ENCODE results near the gene PRPSAP1. TPM values are rescaled to one million over a fixed set of nuclear protein-coding genes. Genes with fewer than 3 reads are reported as not detected.

PRPSAP1 gene
- total RNA-seq, 2 experiments from 2014 or later: 30.1 to 33.3 TPM

GRCh38 chr17:76277300-76278267, 76.1 kb downstream of the PRPSAP1 start:
- Mint-ChIP-seq H3K27me3 (ENCODE audit: low read depth) (no peaks in the 10 kb centered on the region), H3K4me3 (no peak overlapping the region), H3K4me1 (ENCODE audit: low read depth) (peaks cover 43% of the 10 kb centered on the region), H3K27ac (peak overlapping the region; percentile 58), H3K36me3 (ENCODE audit: low read depth) (no peaks in the 10 kb centered on the region), H3K9me3 (no peaks in the 10 kb centered on the region)
- intact Hi-C loops (cut with micrococcal nuclease): no loop called here
- no peak for DNase-seq
- CTCF ChIA-PET: interaction anchor here (0.6 to 6.6 kb wide), 6 partner anchors 32 to 482 kb away, joined by 3 to 243 read pairs (median 17); partner anchors contain the start of gene FOXJ1

DNA sequence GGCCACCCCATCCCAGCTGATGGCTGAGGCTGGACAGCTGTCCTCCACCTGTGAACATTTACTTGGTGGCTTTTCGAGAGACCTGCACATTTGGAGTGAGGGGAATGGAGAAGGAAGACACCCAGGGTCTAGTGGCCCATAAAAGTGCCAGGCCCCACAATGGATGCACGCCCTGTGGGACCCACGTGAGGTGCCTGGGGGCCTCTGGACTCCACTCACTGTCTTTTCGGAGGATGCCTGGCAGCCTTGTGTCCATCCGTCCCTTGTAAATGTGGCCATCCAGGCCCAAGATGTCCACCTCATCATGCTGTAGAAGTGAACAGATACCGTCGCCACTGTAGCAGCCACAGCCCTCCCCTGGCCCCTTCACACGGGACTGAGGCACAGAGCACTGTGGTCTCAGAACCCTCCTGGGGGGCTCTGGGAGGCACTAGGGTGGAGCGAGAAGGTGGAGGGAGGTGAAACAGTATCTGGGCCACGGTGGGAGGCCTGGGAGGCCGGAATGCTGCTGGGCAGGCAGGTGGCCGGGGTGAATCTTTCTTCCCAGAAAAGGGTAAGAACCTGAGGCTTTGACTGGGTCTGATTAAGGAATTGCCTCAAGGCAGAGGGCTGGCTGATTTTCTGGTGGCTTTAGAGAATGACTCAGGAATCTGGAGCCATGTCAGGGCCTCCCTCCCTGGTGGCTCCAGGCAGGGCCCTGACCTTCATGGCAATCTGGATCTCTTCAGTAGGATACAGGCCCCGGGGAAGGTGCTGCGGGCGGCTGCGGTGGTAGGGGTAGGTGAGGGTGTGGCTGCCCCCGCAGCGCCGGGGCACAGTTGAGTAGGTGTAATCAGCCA, 77.0 kb downstream of the PRPSAP1 start:
- CTCF ChIA-PET: interaction anchor here (0.9 to 6.6 kb wide), 4 partner anchors 95 to 157 kb away, joined by 3 to 243 read pairs (median 6); no protein-coding TSS in a partner anchor

GRCh38 chr17:76276069-76276431, 77.7 kb downstream of the PRPSAP1 start:
- Mint-ChIP-seq H3K9me3 (no peaks in the 10 kb centered on the region), H3K27me3 (ENCODE audit: low read depth) (no peaks in the 10 kb centered on the region), H3K27ac (peak overlapping the region; percentile 59), H3K4me3 (no peak overlapping the region), H3K36me3 (ENCODE audit: low read depth) (peaks cover 7% of the 10 kb centered on the region), H3K4me1 (ENCODE audit: low read depth) (peaks cover 56% of the 10 kb centered on the region)
- intact Hi-C loops (cut with micrococcal nuclease): no loop called here
- DNase-seq: no peak
- CTCF ChIA-PET: interaction anchor here (0.9 to 2.1 kb wide), 3 partner anchors 94 to 156 kb away, joined by 3 to 7 read pairs (median 5); no protein-coding TSS in a partner anchor

More for the DNA sequence above, 77.0 kb downstream of the PRPSAP1 start:
- H3K36me3 Mint-ChIP-seq (ENCODE audit: low read depth): peaks cover under 1% of the 10 kb centered on the region
- intact Hi-C loops (cut with micrococcal nuclease): no loop called here
- H3K27me3 Mint-ChIP-seq (ENCODE audit: low read depth): no peaks in the 10 kb centered on the region
- peaks cover 49% of the 10 kb centered on the region for H3K4me1 Mint-ChIP-seq (ENCODE audit: low read depth)
- H3K9me3 Mint-ChIP-seq: no peaks in the 10 kb centered on the region
- H3K4me3 Mint-ChIP-seq: no peak overlapping the region
- H3K27ac Mint-ChIP-seq: peak overlapping the region; percentile 58
- DNase-seq: no peak

GRCh38 chr17:76275382-76276068, 78.2 kb downstream of the PRPSAP1 start:
- Mint-ChIP-seq H3K27me3 (ENCODE audit: low read depth) (no peaks in the 10 kb centered on the region), H3K9me3 (no peaks in the 10 kb centered on the region), H3K4me3 (no peak overlapping the region), H3K36me3 (ENCODE audit: low read depth) (peaks cover 12% of the 10 kb centered on the region), H3K27ac (no peak overlapping the region), H3K4me1 (ENCODE audit: low read depth) (peaks cover 60% of the 10 kb centered on the region)
- intact Hi-C loops (cut with micrococcal nuclease): no loop called here
- DNase-seq: no peak
- CTCF ChIA-PET: interaction anchor here (0.7 to 2.1 kb wide), 7 partner anchors 9 to 261 kb away, joined by 3 to 7 read pairs (median 5); no protein-coding TSS in a partner anchor

DNA sequence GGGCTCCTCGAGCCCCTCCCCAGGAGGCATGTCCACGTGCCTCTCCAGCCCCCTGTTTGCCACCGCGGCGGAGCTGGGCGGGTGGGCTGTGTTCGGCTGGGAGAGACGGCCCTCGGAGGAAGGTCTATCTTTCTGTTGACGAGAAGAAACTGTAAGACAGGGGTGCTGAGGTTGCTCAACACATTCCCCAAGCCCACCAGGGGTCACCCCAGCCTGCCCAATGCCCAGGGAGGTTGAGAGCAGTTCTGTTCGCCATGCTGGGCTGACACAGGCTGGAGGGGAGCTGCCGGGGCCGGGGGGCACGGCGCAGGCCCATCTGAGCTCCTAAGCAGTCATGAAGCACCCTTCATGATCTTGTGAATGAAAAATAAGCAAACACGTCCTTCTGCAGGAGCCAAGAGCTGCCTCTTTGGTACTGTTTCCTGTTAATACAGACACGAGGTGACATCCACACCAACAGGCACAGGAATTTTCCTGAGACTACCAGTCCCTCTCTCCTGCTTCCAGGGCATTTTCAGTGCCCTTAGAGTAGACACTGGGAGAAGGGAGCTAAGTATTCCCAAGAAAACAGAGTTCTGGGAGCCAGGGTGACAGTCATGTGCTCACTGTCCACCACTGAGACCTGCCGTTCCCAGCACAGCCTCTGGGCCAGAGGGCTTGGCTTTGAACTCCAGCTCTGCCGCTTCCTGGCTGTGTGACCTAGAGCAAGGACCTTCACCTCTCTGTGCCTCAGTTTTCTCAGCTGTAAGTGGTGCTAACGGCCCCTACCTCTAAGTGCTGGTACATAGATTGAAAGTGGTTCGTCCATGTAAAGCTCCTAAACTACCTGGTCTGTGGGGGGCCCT, 79.4 kb downstream of the PRPSAP1 start:
- no peaks in the 10 kb centered on the region for H3K9me3 Mint-ChIP-seq
- H3K36me3 Mint-ChIP-seq (ENCODE audit: low read depth): peaks cover 20% of the 10 kb centered on the region
- no peak for DNase-seq
- peak overlapping the region; percentile 91 for H3K27ac Mint-ChIP-seq
- intact Hi-C loops (cut with micrococcal nuclease): no loop called here
- peaks cover 69% of the 10 kb centered on the region for H3K4me1 Mint-ChIP-seq (ENCODE audit: low read depth)
- no peak overlapping the region for H3K4me3 Mint-ChIP-seq
- CTCF ChIA-PET: interaction anchor here (0.5 to 2.1 kb wide), 14 partner anchors 10 to 266 kb away, joined by 3 to 7 read pairs (median 3); no protein-coding TSS in a partner anchor
- H3K27me3 Mint-ChIP-seq (ENCODE audit: low read depth): no peaks in the 10 kb centered on the region

GRCh38 chr17:76273445-76274111, 80.1 kb downstream of the PRPSAP1 start:
- CTCF ChIA-PET: interaction anchor here (0.8 to 1.9 kb wide), 10 partner anchors 10 to 265 kb away, joined by 3 to 7 read pairs (median 3); no protein-coding TSS in a partner anchor
- Mint-ChIP-seq H3K4me3 (peak overlapping the region; percentile 79), H3K36me3 (ENCODE audit: low read depth) (peaks cover 28% of the 10 kb centered on the region), H3K9me3 (no peaks in the 10 kb centered on the region), H3K4me1 (ENCODE audit: low read depth) (peaks cover 74% of the 10 kb centered on the region), H3K27me3 (ENCODE audit: low read depth) (no peaks in the 10 kb centered on the region), H3K27ac (peak overlapping the region; percentile 91)
- peak; percentile 36 for DNase-seq
- intact Hi-C loops (cut with micrococcal nuclease): loop anchor here (2.0 kb wide), 2 partner anchors 133 to 203 kb away; partner anchors contain the start of gene FOXJ1

- peaks cover 73% of the 10 kb centered on the region for H3K4me1 Mint-ChIP-seq (ENCODE audit: low read depth)
- intact Hi-C loops (cut with micrococcal nuclease): loop anchor here (1.0 to 2.0 kb wide), 6 partner anchors 8 to 202 kb away; partner anchors contain the start of gene FOXJ1
- H3K27me3 Mint-ChIP-seq (ENCODE audit: low read depth): no peaks in the 10 kb centered on the region
- H3K9me3 Mint-ChIP-seq: no peaks in the 10 kb centered on the region
- H3K4me3 Mint-ChIP-seq: peak overlapping the region; percentile 79
- peak overlapping the region; percentile 91 for H3K27ac Mint-ChIP-seq
- DNase-seq: peak; percentile 91
- CTCF ChIA-PET: interaction anchor here (0.6 to 1.8 kb wide), 12 partner anchors 9 to 151 kb away, joined by 3 to 5 read pairs (median 3); no protein-coding TSS in a partner anchor
- peaks cover 36% of the 10 kb centered on the region for H3K36me3 Mint-ChIP-seq (ENCODE audit: low read depth)
These were observed 80.9 kb downstream of the PRPSAP1 start for GRCh38 chr17:76272541-76273444.

DNA sequence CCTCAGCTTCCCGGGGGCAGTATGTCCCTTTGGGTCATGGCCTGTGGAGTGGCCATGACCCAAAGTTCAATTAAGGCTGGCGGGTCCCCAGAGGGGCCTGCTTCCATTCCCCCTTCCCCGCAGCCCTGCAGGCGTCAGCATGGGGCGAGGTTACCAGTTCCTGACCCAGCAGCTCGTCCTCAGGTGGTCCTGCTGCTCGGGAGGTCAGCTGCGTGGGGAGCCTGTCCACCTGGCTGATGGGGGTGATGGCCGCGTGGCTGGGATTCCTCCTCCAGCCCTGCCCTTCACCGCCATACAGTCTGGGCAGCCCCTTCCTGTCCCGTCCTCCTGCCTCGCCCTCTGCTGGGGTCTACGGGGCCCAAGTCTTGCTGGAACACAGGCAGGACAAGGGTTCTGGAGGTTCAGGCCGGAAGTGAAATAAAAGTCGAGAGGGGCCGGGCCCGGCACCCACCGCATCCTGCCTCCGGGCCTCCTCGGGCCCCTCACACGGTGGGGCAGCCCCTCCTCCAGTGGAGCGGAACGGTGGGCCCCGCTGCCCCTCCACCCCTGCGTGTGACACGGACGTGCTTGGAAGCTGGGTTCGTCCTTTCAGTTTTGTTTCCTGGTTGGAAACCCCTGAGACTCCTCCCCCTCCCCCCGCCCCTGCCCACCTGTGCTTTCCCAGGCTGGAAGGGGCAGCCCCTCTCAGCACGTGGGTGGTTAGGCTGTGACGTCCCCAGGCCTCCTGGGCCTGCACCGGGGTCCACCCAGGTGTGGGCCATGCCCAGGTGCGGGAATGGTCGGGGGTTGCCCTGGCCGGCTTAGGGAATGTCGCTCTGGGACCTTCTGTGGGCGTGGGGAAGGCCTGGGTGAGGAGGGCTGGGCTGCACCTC, 81.8 kb downstream of the PRPSAP1 start:
- peak; percentile 97 for DNase-seq
- Mint-ChIP-seq H3K27ac (peak overlapping the region; percentile 91), H3K36me3 (ENCODE audit: low read depth) (peaks cover 44% of the 10 kb centered on the region), H3K4me1 (ENCODE audit: low read depth) (peaks cover 67% of the 10 kb centered on the region), H3K27me3 (ENCODE audit: low read depth) (no peaks in the 10 kb centered on the region), H3K9me3 (no peaks in the 10 kb centered on the region), H3K4me3 (peak overlapping the region; percentile 79)
- CTCF ChIA-PET: interaction anchor here (0.6 to 3.5 kb wide), 12 partner anchors 8 to 152 kb away, joined by 3 to 18 read pairs (median 3); no protein-coding TSS in a partner anchor
- intact Hi-C loops (cut with micrococcal nuclease): loop anchor here (1.0 to 2.0 kb wide), 6 partner anchors 8 to 201 kb away; partner anchors contain the start of gene FOXJ1

Measured in activated naive CD4-positive, alpha-beta T cell treated with anti-CD3 and anti-CD28 coated beads for 36 hours (primary cell).